ENCODE results near the gene TTC9. TPM values are rescaled to one million over a fixed set of nuclear protein-coding genes. Genes with fewer than 3 reads are reported as not detected.

The TTC9 gene
- total RNA-seq, 4 donors from 2014 or later, result 0.41 to 1.3 TPM; not detected in 2

DNA sequence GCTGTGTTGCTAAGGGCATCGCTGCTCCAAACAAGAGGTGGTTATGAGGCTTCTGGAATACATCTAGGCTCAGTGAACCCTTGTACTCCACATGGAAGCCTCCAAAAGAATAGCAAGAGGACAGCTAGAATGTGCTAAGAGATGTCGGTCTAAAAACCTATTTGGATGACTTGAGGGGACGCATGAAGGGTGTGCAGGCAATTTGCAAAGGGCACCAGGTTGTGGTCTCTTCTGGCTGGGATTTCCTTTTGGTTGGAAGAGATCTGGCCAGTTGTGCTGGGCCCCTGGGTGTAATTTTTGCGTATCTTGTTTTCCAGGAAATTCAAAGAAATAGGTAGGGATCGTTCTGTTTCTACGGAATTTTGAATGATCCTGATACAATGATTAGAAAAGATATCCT lies 4.2 kb downstream of the TTC9 start:
- DNase-seq, result no peak
- intact Hi-C loops (cut with DNase I; ENCODE audit: low total_unique reads), result no loop called here
- 95% methylated on average over 6 of the region's 6 CpGs; no CpG with 5 or more reads in 1 of the 2 donors for WGBS, 2 donors (ENCODE audit: low coverage in 1 of 2)
- no peak overlapping the region for H3K4me3 ChIP-seq
- H3K9me3 ChIP-seq, result no peaks in the 10 kb centered on the region
- H3K27me3 ChIP-seq, result peaks cover 20% of the 10 kb centered on the region
- TF ChIP-seq EP300 (IDR thresholded peaks at IDR 0.05; ENCODE audit: low read depth) (no peak), CTCF (IDR thresholded peaks at IDR 0.05) (no peak), POLR2AphosphoS5 (IDR thresholded peaks at IDR 0.05) (no peak), POLR2A (IDR thresholded peaks at IDR 0.05) (no peak)
- in situ Hi-C loops (cut with MboI; ENCODE audit: low pct_ligation_motif_present in 1 of 4, low pct_unique_long_range_greater_than_20kb in 1 of 4, low sequenced_read_pairs in 3 of 4), result no loop called here
- no peak overlapping the region for H3K27ac ChIP-seq
- no peaks in the 10 kb centered on the region for H3K36me3 ChIP-seq
- H3K4me1 ChIP-seq, result peaks cover 0 to 13% (median 11%) of the 10 kb centered on the region in 4 donors

GRCh38 chr14:70646705-70647104 lies 5.0 kb downstream of the TTC9 start:
- no peaks in the 10 kb centered on the region for H3K36me3 ChIP-seq
- no peak overlapping the region for H3K4me3 ChIP-seq
- WGBS, 2 donors (ENCODE audit: low coverage in 1 of 2), result 68 to 100% methylated on average over 1 to 2 of the region's 2 CpGs
- no peaks in the 10 kb centered on the region for H3K9me3 ChIP-seq
- H3K27me3 ChIP-seq, result peaks cover 16% of the 10 kb centered on the region
- H3K4me1 ChIP-seq, result peaks cover 0 to 8% (median 7%) of the 10 kb centered on the region in 4 donors
- intact Hi-C loops (cut with DNase I; ENCODE audit: low total_unique reads), result no loop called here
- H3K27ac ChIP-seq, result no peak overlapping the region
- TF ChIP-seq POLR2AphosphoS5 (IDR thresholded peaks at IDR 0.05) (no peak), CTCF (IDR thresholded peaks at IDR 0.05) (no peak), POLR2A (IDR thresholded peaks at IDR 0.05) (no peak), EP300 (IDR thresholded peaks at IDR 0.05; ENCODE audit: low read depth) (no peak)
- DNase-seq, result no peak
- in situ Hi-C loops (cut with MboI; ENCODE audit: low pct_ligation_motif_present in 1 of 4, low pct_unique_long_range_greater_than_20kb in 1 of 4, low sequenced_read_pairs in 3 of 4), result no loop called here

DNA sequence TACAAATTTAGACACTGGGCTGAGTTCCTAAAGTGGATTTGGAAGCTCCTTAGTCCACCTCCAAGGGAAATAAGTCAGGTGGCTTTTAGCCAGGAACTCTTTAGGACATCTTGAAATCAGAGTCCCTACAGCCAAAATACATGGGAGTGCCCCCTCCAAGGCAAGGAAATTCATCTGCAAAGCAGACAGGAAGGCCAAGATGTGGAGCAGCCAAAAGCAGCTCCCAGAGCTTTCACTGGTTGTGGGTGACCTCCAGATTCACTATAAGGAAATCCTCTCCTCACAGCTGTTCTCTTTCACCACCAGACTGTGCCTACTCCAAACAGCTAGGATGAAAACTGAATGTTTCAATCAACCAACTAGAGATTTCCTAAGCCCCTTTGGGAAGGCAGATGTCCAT lies 6.6 kb downstream of the TTC9 start:
- in situ Hi-C loops (cut with MboI; ENCODE audit: low pct_ligation_motif_present in 1 of 4, low pct_unique_long_range_greater_than_20kb in 1 of 4, low sequenced_read_pairs in 3 of 4) (no loop called here), intact Hi-C loops (cut with DNase I; ENCODE audit: low total_unique reads) (no loop called here)
- no peak overlapping the region for H3K4me3 ChIP-seq
- TF ChIP-seq POLR2AphosphoS5 (IDR thresholded peaks at IDR 0.05), result no peak
- TF ChIP-seq POLR2A (IDR thresholded peaks at IDR 0.05), result no peak
- no peak for TF ChIP-seq EP300 (IDR thresholded peaks at IDR 0.05; ENCODE audit: low read depth)
- no peak for TF ChIP-seq CTCF (IDR thresholded peaks at IDR 0.05)
- DNase-seq, result no peak
- H3K9me3 ChIP-seq, result no peaks in the 10 kb centered on the region
- no peaks in the 10 kb centered on the region for H3K36me3 ChIP-seq
- H3K4me1 ChIP-seq, result no peaks in the 10 kb centered on the region
- H3K27ac ChIP-seq, result no peak overlapping the region
- H3K27me3 ChIP-seq, result peaks cover 2% of the 10 kb centered on the region

DNA sequence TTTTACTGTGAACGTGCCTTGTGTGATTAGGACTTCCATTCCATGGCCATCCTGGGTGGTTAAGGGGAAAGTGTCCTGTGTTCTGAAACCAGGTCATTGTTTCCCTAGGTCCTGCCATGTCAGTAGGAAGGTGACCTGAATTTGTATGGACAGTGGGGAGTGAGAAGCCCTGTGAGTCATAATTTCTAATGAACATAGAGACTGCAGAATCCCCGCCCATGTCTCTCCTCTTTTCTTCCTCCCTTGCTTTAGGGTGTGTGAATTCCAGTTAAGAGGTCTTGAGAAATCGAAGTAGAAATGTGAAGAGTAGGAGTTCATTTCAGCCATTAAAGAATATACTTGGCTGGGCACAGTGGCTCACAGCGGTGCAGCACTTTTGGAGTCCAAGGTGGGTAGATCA lies 8.1 kb downstream of the TTC9 start:
- Histone ChIP-seq H3K4me1 (no peaks in the 10 kb centered on the region), H3K36me3 (no peaks in the 10 kb centered on the region), H3K9me3 (no peaks in the 10 kb centered on the region), H3K27ac (no peak overlapping the region), H3K27me3 (no peaks in the 10 kb centered on the region), H3K4me3 (no peak overlapping the region)
- in situ Hi-C loops (cut with MboI; ENCODE audit: low pct_ligation_motif_present in 1 of 4, low pct_unique_long_range_greater_than_20kb in 1 of 4, low sequenced_read_pairs in 3 of 4), result no loop called here
- WGBS, 2 donors (ENCODE audit: low coverage in 1 of 2), result 83 to 92% methylated on average over 1 to 4 of the region's 4 CpGs
- no peak for DNase-seq
- intact Hi-C loops (cut with DNase I; ENCODE audit: low total_unique reads), result no loop called here
- no peak for TF ChIP-seq EP300 (IDR thresholded peaks at IDR 0.05; ENCODE audit: low read depth)
- no peak for TF ChIP-seq CTCF (IDR thresholded peaks at IDR 0.05)
- TF ChIP-seq POLR2A (IDR thresholded peaks at IDR 0.05), result no peak
- TF ChIP-seq POLR2AphosphoS5 (IDR thresholded peaks at IDR 0.05), result no peak

Data from transverse colon (tissue), 4 donors.